Measurements from ENCODE around the gene FNBP1. TPM values are rescaled to one million over a fixed set of nuclear protein-coding genes. Genes with fewer than 3 reads are reported as not detected.
A peak's percentile ranks its signal among the peaks of the same experiment; 100 is the strongest.
"Not testable (repeated sequence)": the region's sequence is repeated elsewhere in the genome, so short reads cannot be mapped to it uniquely, and the experiment has no call there.

FNBP1 gene
- total RNA-seq, 1 donor from 2014 or later, result 48.4 TPM

GRCh38 chr9:129998491-129999140 lies 44.4 kb downstream of the FNBP1 start:
- Mint-ChIP-seq H3K9me3 (no peaks in the 10 kb centered on the region), H3K4me1 (peaks cover 37% of the 10 kb centered on the region), H3K4me3 (no peak overlapping the region), H3K27me3 (ENCODE audit: low read depth) (no peaks in the 10 kb centered on the region), H3K27ac (ENCODE audit: unreplicated experiment) (no peak overlapping the region), H3K36me3 (ENCODE audit: low read depth) (peaks cover 9% of the 10 kb centered on the region)
- DNase-seq (ENCODE audit: low read depth, low spot score), result no peak
- no peak for TF ChIP-seq CTCF (conservative IDR thresholded peaks at IDR 0.05)

GRCh38 chr9:129997706-129998105 lies 45.3 kb downstream of the FNBP1 start:
- not testable (repeated sequence) for DNase-seq (ENCODE audit: low read depth, low spot score); H3K27me3 Mint-ChIP-seq (ENCODE audit: low read depth); H3K4me3 Mint-ChIP-seq; H3K27ac Mint-ChIP-seq (ENCODE audit: unreplicated experiment); H3K36me3 Mint-ChIP-seq (ENCODE audit: low read depth); H3K9me3 Mint-ChIP-seq
- H3K4me1 Mint-ChIP-seq, result peaks cover 34% of the 10 kb centered on the region

- DNase-seq (ENCODE audit: low read depth, low spot score), result no peak
- H3K27me3 Mint-ChIP-seq (ENCODE audit: low read depth), result no peaks in the 10 kb centered on the region
- H3K27ac Mint-ChIP-seq (ENCODE audit: unreplicated experiment), result no peak overlapping the region
- H3K36me3 Mint-ChIP-seq (ENCODE audit: low read depth), result peaks cover 9% of the 10 kb centered on the region
- H3K4me3 Mint-ChIP-seq, result no peak overlapping the region
- peaks cover 28% of the 10 kb centered on the region for H3K4me1 Mint-ChIP-seq
- H3K9me3 Mint-ChIP-seq, result no peaks in the 10 kb centered on the region
- TF ChIP-seq CTCF (conservative IDR thresholded peaks at IDR 0.05), result no peak
Observed at GRCh38 chr9:129996161-129996830, 46.7 kb downstream of the FNBP1 start.

- Mint-ChIP-seq H3K36me3 (ENCODE audit: low read depth) (peaks cover 11% of the 10 kb centered on the region), H3K4me3 (no peak overlapping the region), H3K27me3 (ENCODE audit: low read depth) (no peaks in the 10 kb centered on the region), H3K4me1 (peaks cover 29% of the 10 kb centered on the region), H3K27ac (ENCODE audit: unreplicated experiment) (peak overlapping the region; percentile 78), H3K9me3 (no peaks in the 10 kb centered on the region)
- TF ChIP-seq CTCF (conservative IDR thresholded peaks at IDR 0.05), result no peak
- no peak for DNase-seq (ENCODE audit: low read depth, low spot score)
Observed at GRCh38 chr9:129995409-129996160, 47.4 kb downstream of the FNBP1 start.

GRCh38 chr9:129994882-129995281 lies 48.1 kb downstream of the FNBP1 start:
- TF ChIP-seq CTCF (conservative IDR thresholded peaks at IDR 0.05), result no peak
- peaks cover 13% of the 10 kb centered on the region for H3K36me3 Mint-ChIP-seq (ENCODE audit: low read depth)
- DNase-seq (ENCODE audit: low read depth, low spot score), result no peak
- no peaks in the 10 kb centered on the region for H3K9me3 Mint-ChIP-seq
- no peak overlapping the region for H3K4me3 Mint-ChIP-seq
- H3K27ac Mint-ChIP-seq (ENCODE audit: unreplicated experiment), result no peak overlapping the region
- no peaks in the 10 kb centered on the region for H3K27me3 Mint-ChIP-seq (ENCODE audit: low read depth)
- H3K4me1 Mint-ChIP-seq, result peaks cover 33% of the 10 kb centered on the region

- peaks cover 22% of the 10 kb centered on the region for H3K4me1 Mint-ChIP-seq
- H3K27me3 Mint-ChIP-seq (ENCODE audit: low read depth); H3K9me3 Mint-ChIP-seq; H3K4me3 Mint-ChIP-seq; DNase-seq (ENCODE audit: low read depth, low spot score); H3K27ac Mint-ChIP-seq (ENCODE audit: unreplicated experiment): not testable (repeated sequence)
- H3K36me3 Mint-ChIP-seq (ENCODE audit: low read depth), result peaks cover 13% of the 10 kb centered on the region
Observed at GRCh38 chr9:129991139-129991538, 51.9 kb downstream of the FNBP1 start.

Data from neural crest cell (in vitro differentiated cells).